ENCODE data around the gene MET.

GRCh38 chr7:116670409-116671015 lies 1.5 kb upstream of the MET start:
- TF ChIP-seq POLR2AphosphoS5 (IDR thresholded peaks at IDR 0.05): no peak
- no peak for TF ChIP-seq TAF1 (IDR thresholded peaks at IDR 0.05; ENCODE audit: low read depth)
- TF ChIP-seq CTCF (IDR thresholded peaks at IDR 0.05; ENCODE audit: poor library complexity, severe bottlenecking): no peak
- no peak for TF ChIP-seq SMC3 (conservative IDR thresholded peaks at IDR 0.05; ENCODE audit: poor library complexity)
- TF ChIP-seq EZH2 (IDR thresholded peaks at IDR 0.05; ENCODE audit: borderline replicate concordance, insufficient read depth, low read length, poor library complexity, severe bottlenecking): no peak
- TF ChIP-seq RAD21 (conservative IDR thresholded peaks at IDR 0.05): no peak
